Measurements from ENCODE around the gene BMP8A. TPM values are rescaled to one million over a fixed set of nuclear protein-coding genes. Genes with fewer than 3 reads are reported as not detected.

The BMP8A gene
- total RNA-seq, 1 experiment from 2014 or later: 4.1 TPM

- Histone ChIP-seq H3K4me2 (ENCODE audit: low read length) (no peak overlapping the region), H3K9ac (ENCODE audit: low read length) (no peak overlapping the region), H3K4me3 (replicated peaks in 1 of 2; ENCODE audit: low read depth in 1 of 2, low read length in 2 of 2) (no peak overlapping the region), H3K9me2 (ENCODE audit: insufficient read depth) (no peaks in the 10 kb centered on the region), H3K27me3 (ENCODE audit: insufficient read depth, low read length) (no peaks in the 10 kb centered on the region), H3K27ac (ENCODE audit: low read depth, low read length) (no peak overlapping the region), H3K36me3 (ENCODE audit: control insufficient read depth in 1 of 2, insufficient read depth in 2 of 2, low read length in 2 of 2) (peaks cover 62 to 63% of the 10 kb centered on the region in 2 experiments; a peak in 3 of 4 replicates), H4K20me1 (ENCODE audit: insufficient read depth) (no peaks in the 10 kb centered on the region), H3K9me3 (ENCODE audit: control insufficient read depth in 1 of 2, insufficient read depth in 1 of 2, low read depth in 1 of 2, low read length in 2 of 2) (no peaks in the 10 kb centered on the region), H3K4me1 (ENCODE audit: control insufficient read depth in 1 of 2, insufficient read depth in 2 of 2, low read length in 2 of 2) (no peaks in the 10 kb centered on the region), H2AFZ (ENCODE audit: low read depth, low read length, poor library complexity, severe bottlenecking) (no peak overlapping the region), H3K79me2 (ENCODE audit: insufficient read depth, low read length) (no peaks in the 10 kb centered on the region)
- intact Hi-C loops (cut with micrococcal nuclease): no loop called here
- no peak for DNase-seq (ENCODE audit: low read depth, low spot score)
- ATAC-seq: no peak
- ChIA-PET POLR2A (no interaction called here), RAD21 (ENCODE audit: low non-redundant PET in 1 of 2, low total read pairs in 2 of 2, uncharacterized antibody in 2 of 2, unreplicated experiment in 2 of 2) (no interaction called here), CTCF (no interaction called here)
- no TSS peak for BruUV-seq (replicated peaks)
- no peak for TF ChIP-seq JUND (IDR thresholded peaks at IDR 0.05)
- no peak for TF ChIP-seq FOSL1 (IDR thresholded peaks at IDR 0.05; ENCODE audit: low read depth)
- TF ChIP-seq EGR1 (IDR thresholded peaks at IDR 0.05; ENCODE audit: low read depth): no peak
- TF ChIP-seq ZNF274 (IDR thresholded peaks at IDR 0.05; ENCODE audit: low read depth, low read length): no peak
- TF ChIP-seq RAD21 (IDR thresholded peaks at IDR 0.05; ENCODE audit: low read depth): no peak
- no peak for TF ChIP-seq ATF3 (IDR thresholded peaks at IDR 0.05)
- TF ChIP-seq EZH2 (IDR thresholded peaks at IDR 0.05): no peak
- no peak for TF ChIP-seq POLR2A (IDR thresholded peaks at IDR 0.05; ENCODE audit: borderline replicate concordance, extremely low read depth, insufficient read depth, insufficient read length)
- TF ChIP-seq TCF7L2 (IDR thresholded peaks at IDR 0.05; ENCODE audit: borderline replicate concordance, extremely low read depth, insufficient read depth, insufficient read length): no peak
- TF ChIP-seq REST (IDR thresholded peaks at IDR 0.05; ENCODE audit: low read depth): no peak
- no peak for TF ChIP-seq CEBPB (IDR thresholded peaks at IDR 0.05; ENCODE audit: low read depth)
- TF ChIP-seq SIN3A (IDR thresholded peaks at IDR 0.05; ENCODE audit: low read depth): no peak
- TF ChIP-seq ELF1 (IDR thresholded peaks at IDR 0.05; ENCODE audit: borderline replicate concordance, low read depth): no peak
- no peak for TF ChIP-seq YY1 (IDR thresholded peaks at IDR 0.05; ENCODE audit: extremely low read depth, insufficient replicate concordance, low read depth, low read length)
These were observed 32.4 kb upstream of the BMP8A start for GRCh38 chr1:39458991-39459390.

All from HCT116 (cell line).